Nasal cavity respiratory epithelium epithelial cell of viscerocranial mucosa (primary cell): ENCODE data around the gene LLGL1. TPM values are rescaled to one million over a fixed set of nuclear protein-coding genes. Genes with fewer than 3 reads are reported as not detected.

Experiments
- total RNA-seq: library from RNA; depleted of rRNA; stranded (reverse); fragments of >200 nt; gene quantifications from 2 replicates; pipeline ENCODE4 v1.2.3, GENCODE V29; 2014

LLGL1 gene
- total RNA-seq = 16.1 and 31.9 TPM in 2 replicates

DNA sequence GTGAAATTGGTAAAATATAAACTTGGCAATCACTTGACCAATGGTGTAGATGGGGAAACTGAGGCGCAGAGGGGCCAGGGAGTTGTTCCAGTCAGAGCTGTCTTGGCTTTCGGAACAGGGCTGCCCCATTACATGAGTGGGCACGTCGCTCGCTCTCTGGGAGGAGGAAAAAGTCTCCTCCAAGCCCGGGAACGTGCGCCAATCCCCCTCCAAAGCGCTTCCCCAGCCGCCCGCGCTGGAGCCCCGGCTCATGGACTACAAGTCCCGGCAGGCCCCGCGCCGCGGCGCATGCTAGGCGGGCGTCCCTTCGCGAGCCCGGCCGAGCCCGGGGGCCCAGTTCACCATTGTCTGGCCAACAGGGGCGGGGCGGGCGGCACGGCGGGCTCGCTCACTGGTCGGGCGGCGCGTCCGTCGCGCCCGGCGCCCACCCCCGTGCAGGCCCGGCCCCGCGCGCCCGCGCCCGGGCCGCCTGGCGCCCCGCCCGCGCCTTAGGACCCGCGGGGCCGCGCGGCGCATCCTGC is at the start of gene LLGL1:
Gene LLGL1, plus strand, starts transcription at position 515 of the 521 bp plus-strand sequence. CDS start 48 bp downstream, outside the sequence.

DNA sequence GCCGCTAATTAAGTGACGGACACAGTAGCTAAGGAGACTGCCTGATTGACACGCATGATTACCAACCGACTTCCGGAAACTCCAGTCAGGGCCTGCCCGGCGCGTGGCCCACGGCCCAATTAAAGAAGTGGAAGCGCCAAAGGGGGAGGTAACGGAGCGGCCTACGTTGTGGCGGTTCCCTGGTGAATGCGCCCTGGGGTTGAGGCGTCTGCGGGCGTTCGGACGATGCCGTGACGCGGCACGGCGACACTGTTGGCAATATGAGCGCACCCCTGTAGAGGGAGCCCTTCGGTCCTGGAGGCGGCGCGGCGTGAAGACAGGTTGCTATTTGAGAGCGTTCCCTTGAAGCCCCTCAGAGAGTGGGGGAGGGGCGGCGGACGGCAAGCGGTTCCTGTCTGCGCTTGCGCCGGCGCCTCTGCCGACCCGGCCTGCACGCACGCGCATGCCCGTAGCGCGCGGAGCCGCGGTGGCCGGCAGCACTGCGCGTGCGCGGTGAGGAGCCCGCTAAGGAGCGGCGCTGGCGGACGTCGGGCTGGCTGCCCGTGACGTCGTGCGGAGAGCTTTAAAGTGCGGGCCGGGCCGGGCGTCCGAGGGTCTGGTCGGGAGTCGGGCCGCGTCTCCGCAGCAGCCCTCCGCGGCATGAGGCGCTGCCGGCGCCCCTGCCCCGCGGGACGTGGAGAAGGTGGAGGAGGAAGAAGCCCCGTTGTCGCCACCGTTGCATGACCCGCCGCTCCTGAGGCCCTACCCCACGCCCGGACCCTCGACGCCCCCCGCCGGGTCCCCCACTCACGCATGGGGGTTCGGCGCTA is 41.9 kb upstream of the LLGL1 start, which contains the start of gene ALKBH5:
Gene ALKBH5, plus strand, starts transcription at position 495 of the 809 bp plus-strand sequence. CDS start 416 bp downstream, outside the sequence.

DNA sequence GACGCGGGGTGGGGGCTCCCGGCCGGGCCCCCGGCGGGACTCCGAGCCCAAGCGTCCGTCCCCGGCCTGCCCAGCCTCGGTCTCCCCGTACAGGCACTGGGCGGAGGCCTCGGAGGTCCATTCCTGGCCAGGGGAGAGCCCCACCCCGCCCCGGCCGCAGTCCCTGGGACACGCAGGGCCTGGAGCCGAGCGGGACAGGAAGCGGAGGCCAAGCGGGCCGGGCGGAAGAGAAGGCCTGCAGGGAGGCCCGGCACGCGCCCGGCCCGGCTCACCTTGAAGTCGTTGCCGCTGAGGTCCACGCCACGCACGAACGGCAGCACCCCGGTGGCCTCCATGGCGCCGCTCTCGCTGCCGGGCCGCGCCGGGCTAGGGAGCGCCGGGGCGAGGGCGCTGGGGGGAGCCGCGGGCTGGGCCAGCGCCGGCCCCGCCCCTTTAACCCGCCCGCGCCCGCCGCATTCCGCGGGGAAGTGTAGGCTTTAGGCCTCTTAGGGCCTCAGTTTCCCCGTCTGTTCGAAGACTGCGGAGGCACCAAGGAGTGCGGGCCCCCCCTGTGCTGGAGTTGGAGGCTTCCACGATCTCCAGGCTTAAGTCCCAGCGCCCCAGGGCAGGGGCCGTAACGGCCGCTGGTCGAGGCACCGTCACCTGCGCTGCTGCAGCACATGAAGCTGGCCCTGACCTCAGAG is 33.1 kb downstream of the LLGL1 start, which contains the start of gene FLII:
Gene FLII, minus strand, starts transcription at position 383 of the 683 bp plus-strand sequence. Its CDS starts 48 bp downstream, at position 335.

GRCh38 chr17:18260332-18261145 is 35.1 kb downstream of the LLGL1 start, which contains the start of gene MIEF2:
MIEF2 (plus strand) TSS chr17:18260662; CDS start chr17:18262721, 2,059 bp downstream.

Other genes with a start within 250 kb of the LLGL1 start
- gene ATPAF2, start 186.5 kb upstream of the LLGL1 start, total RNA-seq = 9.9 and 14.6 TPM in 2 replicates
- gene GID4, start 186.2 kb upstream of the LLGL1 start, total RNA-seq = 9.9 and 15.9 TPM in 2 replicates
- 21.2 and 30.5 TPM in 2 replicates for gene DRG2, start 137.7 kb upstream of the LLGL1 start, total RNA-seq
- gene MYO15A, start 116.9 kb upstream of the LLGL1 start, total RNA-seq = under 0.01 and 0.57 TPM in 2 replicates
- gene ALKBH5, start 41.8 kb upstream of the LLGL1 start, total RNA-seq = 123 and 127 TPM in 2 replicates
- gene FLII, start 33.1 kb downstream of the LLGL1 start, total RNA-seq = 383 and 510 TPM in 2 replicates
- 13.8 and 16.1 TPM in 2 replicates for gene MIEF2, start 35.0 kb downstream of the LLGL1 start, total RNA-seq
- gene TOP3A, start 89.4 kb downstream of the LLGL1 start, total RNA-seq = 19.1 and 22.8 TPM in 2 replicates
- gene SMCR8, start 89.7 kb downstream of the LLGL1 start, total RNA-seq = 19.5 and 37.1 TPM in 2 replicates
- 8.5 and 11.7 TPM in 2 replicates for gene SHMT1, start 137.9 kb downstream of the LLGL1 start, total RNA-seq
- 1.4 and 2.3 TPM in 2 replicates for gene EVPLL, start 152.1 kb downstream of the LLGL1 start, total RNA-seq